Prostate gland (tissue), 2 donors: ENCODE measurements around the gene PALD1. TPM values are rescaled to one million over a fixed set of nuclear protein-coding genes. Genes with fewer than 3 reads are reported as not detected.

Source experiments
- DNase-seq: peaks from one replicate; pipeline ENCODE4 v3.0.0-alpha.2; 2019; ENCODE audit warnings: low spot score
- H3K27ac ChIP-seq, 2 donors: fragments of 200-600 bp; sonication (generic); 2 replicates each; pipeline ENCODE4 v1.5.1; 2017 to 2019
- H3K27me3 ChIP-seq: fragments of 200-600 bp; sonication (generic); replicated peaks from 2 replicates; pipeline ENCODE4 v1.5.1; 2019; ENCODE audit not compliant: insufficient read depth
- H3K36me3 ChIP-seq, 2 donors: fragments of 200-600 bp; sonication (generic); 1 replicate in 1 of 2; 2 replicates in 1 of 2; pipeline versions ENCODE4 v1.5.1 to v1.8.1; 2017 to 2019
- H3K4me1 ChIP-seq: fragments of 200-600 bp; sonication (generic); replicated peaks from 2 replicates; pipeline ENCODE4 v1.5.1; 2019
- H3K4me3 ChIP-seq, 2 donors: fragments of 200-600 bp; sonication (generic); 2 replicates each; pipeline ENCODE4 v1.5.1; 2017 to 2019
- H3K9me3 ChIP-seq: fragments of 200-600 bp; sonication (generic); 2 replicates; pipeline ENCODE4 v1.5.1; 2017
- POLR2A ChIP-seq: fragments of 450-650 bp; IDR thresholded peaks from one replicate; pipeline ENCODE4 v1.6.1; 2016; ENCODE audit warnings: antibody characterized with exemption, mild to moderate bottlenecking
- POLR2AphosphoS5 ChIP-seq: sonication (generic); formaldehyde crosslinking; IDR thresholded peaks from one replicate; pipeline ENCODE4 v1.6.1; 2017; ENCODE audit warnings: antibody characterized with exemption
- WGBS: methylation state at CpG from one replicate; pipeline ENCODE4 v1.1.5; 2018; 5-methylcytosine and 5-hydroxymethylcytosine counted together
- intact Hi-C: fragments of 100-400 bp; cut with DNase I; formaldehyde crosslinking; loops from one replicate; pipeline ENCODE4 v1.14.2; 2022
- total RNA-seq, 2 donors: library from RNA; depleted of rRNA; stranded (reverse); fragments of >200 nt; gene quantifications; one replicate each; pipeline ENCODE4 v1.1.0, GENCODE V29; 2016
- TF ChIP-seq, protein P1 (sequence below), 4 experiments: fragments of 200-600 bp in 2 of 4; fragments of 450-650 bp in 2 of 4; sonication (generic) in 2 of 4; IDR thresholded peaks; 1 replicate in 3 of 4; 2 replicates in 1 of 4; pipeline ENCODE4 v1.5.1; 2016 to 2019; ENCODE audit warnings: antibody characterized with exemption in 4 of 4, mild to moderate bottlenecking in 2 of 4, moderate library complexity in 2 of 4

The PALD1 gene
- total RNA-seq, 2 donors from 2014 or later, result 6.6 to 12.4 TPM

DNA sequence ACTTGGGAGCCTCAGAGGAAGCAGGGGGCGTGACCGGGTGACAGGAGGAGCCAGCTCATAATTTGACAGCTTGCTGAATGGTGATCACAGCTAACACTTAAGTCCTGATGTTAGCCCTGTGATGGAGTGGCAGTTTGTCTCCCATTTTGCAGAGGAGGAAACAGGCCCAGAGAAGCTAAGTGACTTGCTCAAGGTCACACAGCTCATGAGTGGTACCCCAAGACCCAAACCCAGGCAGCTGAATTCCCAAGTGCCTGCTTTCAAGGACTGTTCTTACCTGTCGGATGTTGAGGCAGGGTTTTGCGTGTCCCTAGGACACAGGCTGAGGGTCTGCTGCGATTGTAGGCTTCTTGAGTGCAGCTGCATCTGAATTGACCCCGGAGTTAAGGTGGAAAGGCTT, 51.7 kb downstream of the PALD1 start:
- TF ChIP-seq, protein P1, sequence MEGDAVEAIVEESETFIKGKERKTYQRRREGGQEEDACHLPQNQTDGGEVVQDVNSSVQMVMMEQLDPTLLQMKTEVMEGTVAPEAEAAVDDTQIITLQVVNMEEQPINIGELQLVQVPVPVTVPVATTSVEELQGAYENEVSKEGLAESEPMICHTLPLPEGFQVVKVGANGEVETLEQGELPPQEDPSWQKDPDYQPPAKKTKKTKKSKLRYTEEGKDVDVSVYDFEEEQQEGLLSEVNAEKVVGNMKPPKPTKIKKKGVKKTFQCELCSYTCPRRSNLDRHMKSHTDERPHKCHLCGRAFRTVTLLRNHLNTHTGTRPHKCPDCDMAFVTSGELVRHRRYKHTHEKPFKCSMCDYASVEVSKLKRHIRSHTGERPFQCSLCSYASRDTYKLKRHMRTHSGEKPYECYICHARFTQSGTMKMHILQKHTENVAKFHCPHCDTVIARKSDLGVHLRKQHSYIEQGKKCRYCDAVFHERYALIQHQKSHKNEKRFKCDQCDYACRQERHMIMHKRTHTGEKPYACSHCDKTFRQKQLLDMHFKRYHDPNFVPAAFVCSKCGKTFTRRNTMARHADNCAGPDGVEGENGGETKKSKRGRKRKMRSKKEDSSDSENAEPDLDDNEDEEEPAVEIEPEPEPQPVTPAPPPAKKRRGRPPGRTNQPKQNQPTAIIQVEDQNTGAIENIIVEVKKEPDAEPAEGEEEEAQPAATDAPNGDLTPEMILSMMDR (IDR thresholded peaks at IDR 0.05), result no peak
- no peak for TF ChIP-seq POLR2A
- no peak for TF ChIP-seq POLR2AphosphoS5
- no peaks in the 10 kb centered on the region for H3K36me3 ChIP-seq

DNA sequence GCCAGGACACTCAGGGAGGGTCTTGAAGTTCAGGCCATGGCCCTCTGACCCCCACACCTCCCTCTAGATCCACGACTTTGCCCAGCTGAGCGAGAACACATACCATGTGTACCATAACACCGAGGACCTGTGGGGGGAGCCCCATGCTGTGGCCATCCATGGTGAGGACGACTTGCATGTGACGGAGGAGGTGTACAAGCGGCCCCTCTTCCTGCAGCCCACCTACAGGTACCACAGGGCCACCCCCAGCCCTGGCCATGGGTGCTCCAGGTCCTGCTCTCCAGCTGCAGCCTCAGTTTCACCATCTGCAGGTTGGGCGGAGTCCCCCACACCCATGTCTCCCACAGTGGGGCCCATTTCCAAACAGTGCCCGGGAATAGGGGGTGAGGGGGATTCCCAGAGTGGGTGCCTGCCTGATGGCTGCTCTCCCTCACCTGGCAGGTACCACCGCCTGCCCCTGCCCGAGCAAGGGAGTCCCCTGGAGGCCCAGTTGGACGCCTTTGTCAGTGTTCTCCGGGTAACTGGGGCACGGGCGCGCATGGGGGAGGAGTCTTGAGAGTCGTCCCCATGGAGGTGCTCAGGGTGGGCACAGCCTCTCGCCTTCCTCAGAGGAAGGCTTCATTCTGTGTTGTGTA, 54.1 kb downstream of the PALD1 start:
- TF ChIP-seq POLR2A, result no peak
- Histone ChIP-seq H3K36me3 (no peaks in the 10 kb centered on the region), H3K9me3 (no peaks in the 10 kb centered on the region), H3K27me3 (no peaks in the 10 kb centered on the region), H3K27ac (no peak overlapping the region), H3K4me3 (no peak overlapping the region), H3K4me1 (no peaks in the 10 kb centered on the region)
- no peak for DNase-seq
- WGBS, result 87% methylated on average over 16 of the region's 17 CpGs
- intact Hi-C loops, result loop anchor here (10.0 kb wide), 1 partner anchor 308 kb away; no protein-coding TSS in a partner anchor

More for the DNA sequence above, 51.7 kb downstream of the PALD1 start:
- Histone ChIP-seq H3K9me3 (no peaks in the 10 kb centered on the region), H3K4me1 (no peaks in the 10 kb centered on the region), H3K27me3 (no peaks in the 10 kb centered on the region), H3K27ac (no peak overlapping the region), H3K4me3 (no peak overlapping the region)
- intact Hi-C loops, result loop anchor here (10.0 kb wide), 1 partner anchor 306 kb away; no protein-coding TSS in a partner anchor
- WGBS, result 87% methylated on average over 6 of the region's 6 CpGs
- no peak for DNase-seq

DNA sequence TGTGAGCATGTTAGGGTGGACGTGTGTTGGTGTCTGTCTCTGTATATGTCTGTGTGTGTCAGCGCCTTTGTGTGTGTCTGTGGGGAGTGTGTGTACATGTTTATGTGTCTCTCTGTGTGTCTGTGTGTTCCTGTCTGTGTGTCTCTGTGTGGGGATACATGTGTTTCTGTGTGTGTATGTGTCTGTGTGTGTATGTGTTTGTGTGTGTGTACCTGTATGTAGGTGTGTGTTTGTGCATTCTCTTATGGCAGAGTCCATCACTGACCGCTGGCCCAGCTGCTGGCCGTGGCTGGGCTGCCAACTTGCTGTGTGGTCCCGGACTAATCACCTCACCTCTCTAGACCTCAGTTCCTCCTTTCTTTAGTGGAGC, 54.6 kb downstream of the PALD1 start:
- DNase-seq, result no peak
- TF ChIP-seq POLR2A (no peak), POLR2AphosphoS5 (no peak)
- TF ChIP-seq, protein P1 (IDR thresholded peaks at IDR 0.05), result no peak
- no peaks in the 10 kb centered on the region for H3K36me3 ChIP-seq
- intact Hi-C loops, result loop anchor here (10.0 kb wide), 1 partner anchor 308 kb away; no protein-coding TSS in a partner anchor
- H3K27me3 ChIP-seq, result no peaks in the 10 kb centered on the region
- no peaks in the 10 kb centered on the region for H3K9me3 ChIP-seq
- no peak overlapping the region for H3K4me3 ChIP-seq
- no peaks in the 10 kb centered on the region for H3K4me1 ChIP-seq
- WGBS, result 85% methylated on average over 5 of the region's 5 CpGs
- no peak overlapping the region for H3K27ac ChIP-seq

DNA sequence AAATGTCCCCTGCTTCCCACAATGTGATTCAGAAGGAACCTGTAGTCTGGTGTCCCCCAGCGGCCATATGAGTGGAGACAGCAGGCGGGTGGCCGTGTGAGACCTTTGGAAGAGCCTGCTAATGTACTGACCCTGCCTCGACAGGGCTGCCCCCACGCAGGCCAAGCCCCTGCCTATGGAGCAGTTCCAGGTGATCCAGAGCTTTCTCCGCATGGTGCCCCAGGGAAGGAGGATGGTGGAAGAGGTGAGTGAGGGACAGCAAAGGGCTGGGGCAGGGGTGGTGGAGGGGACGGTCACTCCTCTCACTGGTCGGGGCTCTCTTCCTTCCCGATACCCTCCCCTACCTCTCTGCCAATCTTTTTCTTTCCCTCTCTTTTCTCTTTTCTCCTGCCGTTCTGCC, 55.7 kb downstream of the PALD1 start:
- WGBS, result 86% methylated on average over 10 of the region's 10 CpGs

DNA sequence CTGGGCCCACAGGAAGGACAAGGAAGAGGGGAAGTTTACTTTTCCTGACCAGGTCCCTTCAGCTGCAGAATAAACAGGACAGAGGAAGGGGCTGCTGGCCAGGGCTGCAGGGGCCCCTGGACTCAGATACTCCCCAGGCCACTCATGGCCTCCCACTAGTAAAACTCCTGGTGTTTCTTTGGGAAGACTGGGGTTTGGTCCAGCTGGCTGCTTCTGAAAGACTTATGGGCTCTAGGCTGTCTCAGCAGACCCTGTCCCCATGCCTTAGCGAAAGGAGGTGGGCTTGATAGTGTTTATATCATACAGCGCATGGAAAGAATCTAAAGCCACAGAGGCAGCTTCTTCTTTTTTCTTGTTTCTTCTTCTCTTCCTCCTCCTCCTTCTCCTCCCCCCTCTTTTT, 56.4 kb downstream of the PALD1 start:
- Histone ChIP-seq H3K36me3 (no peaks in the 10 kb centered on the region), H3K27me3 (no peaks in the 10 kb centered on the region), H3K4me3 (no peak overlapping the region), H3K27ac (no peak overlapping the region), H3K9me3 (no peaks in the 10 kb centered on the region), H3K4me1 (no peaks in the 10 kb centered on the region)
- intact Hi-C loops, result loop anchor here (10.0 kb wide), 1 partner anchor 310 kb away; no protein-coding TSS in a partner anchor
- TF ChIP-seq POLR2A (no peak), POLR2AphosphoS5 (no peak)
- TF ChIP-seq, protein P1 (IDR thresholded peaks at IDR 0.05), result no peak
- WGBS, result 94% methylated on average over 2 of the region's 2 CpGs
- DNase-seq, result no peak

More for the DNA sequence above, 55.7 kb downstream of the PALD1 start:
- intact Hi-C loops, result loop anchor here (10.0 kb wide), 1 partner anchor 309 kb away; no protein-coding TSS in a partner anchor
- Histone ChIP-seq H3K36me3 (no peaks in the 10 kb centered on the region), H3K4me1 (no peaks in the 10 kb centered on the region), H3K27ac (no peak overlapping the region), H3K27me3 (no peaks in the 10 kb centered on the region), H3K9me3 (no peaks in the 10 kb centered on the region), H3K4me3 (no peak overlapping the region)
- DNase-seq, result no peak
- no peak for TF ChIP-seq POLR2AphosphoS5
- TF ChIP-seq POLR2A, result no peak
- TF ChIP-seq, protein P1 (IDR thresholded peaks at IDR 0.05), result no peak
